COLO668 (cell line): ENCODE data around the gene LPAR1.
"Not testable (repeated sequence)": the region's sequence is repeated elsewhere in the genome, so short reads cannot be mapped to it uniquely, and the experiment has no call there.

Source experiments
- DNase-seq: peaks from one replicate; lab custom pipeline; 2025; ENCODE audit not compliant: unreplicated experiment; lab: John Stamatoyannopoulos, UW

Gene LPAR1, protein sequence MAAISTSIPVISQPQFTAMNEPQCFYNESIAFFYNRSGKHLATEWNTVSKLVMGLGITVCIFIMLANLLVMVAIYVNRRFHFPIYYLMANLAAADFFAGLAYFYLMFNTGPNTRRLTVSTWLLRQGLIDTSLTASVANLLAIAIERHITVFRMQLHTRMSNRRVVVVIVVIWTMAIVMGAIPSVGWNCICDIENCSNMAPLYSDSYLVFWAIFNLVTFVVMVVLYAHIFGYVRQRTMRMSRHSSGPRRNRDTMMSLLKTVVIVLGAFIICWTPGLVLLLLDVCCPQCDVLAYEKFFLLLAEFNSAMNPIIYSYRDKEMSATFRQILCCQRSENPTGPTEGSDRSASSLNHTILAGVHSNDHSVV

GRCh38 chr9:111038331-111039230 lies at the start of gene LPAR1:
Gene LPAR1, minus strand, starts transcription at chr9:111038470. Its CDS starts 66,353 bp downstream, at chr9:110972117.
- DNase-seq = peak; percentile 73

DNA sequence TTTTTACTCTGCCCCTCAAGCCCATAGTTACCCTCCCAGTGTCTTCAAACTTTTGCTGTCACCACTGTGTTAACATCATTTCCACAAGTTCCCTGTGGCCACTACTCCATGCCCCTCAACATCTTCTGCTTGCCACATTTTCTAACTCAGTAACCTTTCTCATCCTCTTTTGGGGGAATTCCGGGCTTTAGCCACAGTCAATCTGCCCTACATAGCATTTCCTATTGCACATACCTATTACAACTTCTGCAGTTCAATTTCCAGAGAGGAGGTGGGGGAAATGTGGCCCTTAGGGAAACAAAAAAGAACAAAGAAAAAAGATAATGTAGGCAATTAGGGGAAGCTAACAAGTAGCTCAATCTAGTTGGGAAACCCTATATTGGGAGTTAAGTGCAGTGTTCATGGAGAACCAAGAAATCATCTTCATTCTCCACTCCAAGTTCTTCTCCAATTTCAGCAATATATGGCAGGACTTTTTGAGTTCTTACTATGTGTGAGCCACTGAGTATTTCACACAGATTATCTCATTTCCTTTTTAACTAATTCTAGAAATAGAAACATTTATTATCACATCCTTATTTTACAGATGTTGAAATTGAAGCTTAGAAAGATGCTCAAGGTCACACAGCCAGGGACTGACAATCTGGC lies 40.2 kb upstream of the LPAR1 start:
- DNase-seq = no peak

GRCh38 chr9:111076519-111076918 lies 38.2 kb upstream of the LPAR1 start:
- no peak for DNase-seq

GRCh38 chr9:111076042-111076441 lies 37.8 kb upstream of the LPAR1 start:
- no peak for DNase-seq

- DNase-seq = no peak
These were observed 36.1 kb upstream of the LPAR1 start for GRCh38 chr9:111074395-111074794.

DNA sequence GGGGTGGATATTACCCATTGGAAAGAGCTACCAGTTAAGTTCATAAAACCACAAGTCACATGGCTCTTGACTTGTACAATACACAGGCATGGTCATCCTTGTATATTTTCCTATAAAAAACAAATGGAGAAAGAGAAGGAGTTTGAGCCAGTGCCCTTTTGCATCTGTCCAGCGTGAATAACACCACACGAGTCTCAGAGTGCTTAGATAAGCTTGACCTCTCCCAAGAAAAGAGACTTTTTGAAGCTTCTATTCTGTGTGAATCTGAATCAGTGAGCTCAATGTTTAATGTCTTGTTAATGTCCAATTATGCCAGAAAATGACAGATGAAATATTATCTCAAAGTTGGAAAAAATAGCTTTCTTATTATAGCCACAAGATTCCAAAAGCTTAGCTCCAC lies 30.9 kb upstream of the LPAR1 start:
- no peak for DNase-seq

GRCh38 chr9:111068771-111069170 lies 30.5 kb upstream of the LPAR1 start:
- DNase-seq = no peak

GRCh38 chr9:111068383-111068730 lies 30.1 kb upstream of the LPAR1 start:
- DNase-seq = no peak

GRCh38 chr9:111066468-111066867 lies 28.2 kb upstream of the LPAR1 start:
- no peak for DNase-seq

- DNase-seq = no peak
These were observed 27.1 kb upstream of the LPAR1 start for GRCh38 chr9:111065414-111065813.

- no peak for DNase-seq
These were observed 26.0 kb upstream of the LPAR1 start for GRCh38 chr9:111064160-111064837.

DNA sequence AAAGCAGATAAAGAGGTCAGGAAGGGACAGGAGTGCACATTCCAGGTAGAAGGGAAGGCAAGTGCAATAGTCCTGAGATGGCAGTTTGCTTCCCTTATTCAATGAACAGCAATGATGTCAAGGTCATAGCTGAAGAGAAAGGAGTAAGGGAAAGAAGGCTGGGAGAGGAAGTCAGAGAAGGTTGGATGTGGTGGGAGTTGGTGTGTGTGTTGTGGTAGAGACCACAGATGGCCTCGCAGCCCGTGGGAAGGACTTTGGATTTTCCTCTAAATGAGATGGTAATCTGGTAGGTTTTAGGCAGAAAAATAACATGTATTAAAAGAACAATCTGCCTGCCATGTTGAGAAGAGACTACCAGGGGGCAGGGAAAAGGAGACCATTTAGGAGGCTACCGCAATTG lies 25.1 kb upstream of the LPAR1 start:
- no peak for DNase-seq

DNA sequence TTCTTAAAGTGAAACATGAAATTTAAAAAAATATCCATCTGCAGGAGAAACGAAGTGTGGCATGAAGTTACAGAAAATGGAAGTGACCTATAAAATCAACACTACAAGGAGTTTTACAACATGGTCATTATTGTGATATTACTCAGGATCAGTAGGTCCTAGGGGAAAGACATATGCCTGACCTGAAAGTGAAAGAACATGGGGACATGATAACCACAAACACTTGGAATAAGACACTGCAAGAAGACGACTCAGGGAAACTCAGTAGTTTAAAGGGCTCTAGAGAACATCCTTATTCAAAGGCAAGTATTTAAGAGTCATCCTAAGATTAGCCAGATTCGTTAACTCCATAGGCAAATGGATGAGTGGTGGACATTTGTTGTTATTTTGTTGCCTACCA lies 19.9 kb upstream of the LPAR1 start:
- no peak for DNase-seq

GRCh38 chr9:111056538-111056937 lies 18.3 kb upstream of the LPAR1 start:
- no peak for DNase-seq

DNA sequence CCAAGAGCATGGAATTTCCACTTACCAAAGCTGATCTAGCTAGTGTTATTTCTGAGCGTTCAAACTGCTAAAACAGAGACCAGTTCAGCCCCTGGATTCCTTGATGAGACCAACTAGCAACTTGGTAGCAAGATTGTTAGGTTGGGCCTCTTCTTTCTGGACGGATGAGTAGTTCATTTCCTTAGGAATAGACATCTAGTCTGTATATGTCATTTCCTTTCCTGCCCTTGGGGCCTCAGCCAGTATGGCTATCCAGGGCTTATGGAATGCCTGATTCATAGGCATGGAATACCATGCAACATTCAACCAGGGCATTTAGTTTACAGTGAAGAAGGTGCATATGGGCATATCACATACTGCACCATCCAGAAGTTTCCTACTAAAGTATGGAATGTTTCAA lies 14.5 kb upstream of the LPAR1 start:
- DNase-seq = no peak

GRCh38 chr9:111051400-111051799 lies 13.1 kb upstream of the LPAR1 start:
- DNase-seq = no peak

GRCh38 chr9:111050819-111051218 lies 12.5 kb upstream of the LPAR1 start:
- no peak for DNase-seq

GRCh38 chr9:111047287-111047686 lies 9.0 kb upstream of the LPAR1 start:
- not testable (repeated sequence) for DNase-seq

DNA sequence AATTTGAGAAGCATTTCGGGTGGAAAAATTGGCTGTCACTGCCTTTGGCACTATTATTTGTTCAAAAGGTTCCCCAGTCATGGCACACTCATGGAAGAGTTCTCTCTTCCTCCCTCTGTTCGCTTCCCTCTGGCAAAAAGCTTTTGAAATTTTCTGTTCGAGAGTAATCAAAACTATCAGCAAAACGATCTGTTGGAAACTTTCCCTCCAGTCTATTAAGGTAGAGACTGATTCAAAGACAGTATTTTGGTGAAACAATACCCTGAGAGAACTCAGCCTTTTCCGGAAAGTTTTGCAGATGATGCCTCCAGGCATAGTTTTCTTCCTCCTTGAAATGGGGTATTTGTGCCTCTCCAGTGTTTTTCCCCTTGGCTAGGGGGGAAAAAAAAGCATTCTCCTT lies 3.6 kb upstream of the LPAR1 start:
- no peak for DNase-seq

- DNase-seq = no peak
These were observed 2.2 kb upstream of the LPAR1 start for GRCh38 chr9:111040494-111040893.

GRCh38 chr9:111039231-111039906 lies 1.1 kb upstream of the LPAR1 start:
- peak; percentile 46 for DNase-seq
